Osteocyte (in vitro differentiated cells): ENCODE results near the gene NPAS2. TPM values are rescaled to one million over a fixed set of nuclear protein-coding genes. Genes with fewer than 3 reads are reported as not detected.

Source experiments
- DNase-seq: peaks from one replicate; pipeline ENCODE4 v3.0.0; 2021; ENCODE audit warnings: mixed read lengths; ENCODE audit not compliant: unreplicated experiment; ENCODE audit errors: extremely low spot score
- H3K27ac Mint-ChIP-seq: one replicate; pipeline ENCODE4 v1.8.0; 2021; ENCODE audit warnings: mild to moderate bottlenecking, mixed read lengths; ENCODE audit not compliant: unreplicated experiment
- H3K27me3 Mint-ChIP-seq: one replicate; pipeline ENCODE4 v1.8.0; 2021; ENCODE audit warnings: mixed read lengths; ENCODE audit not compliant: unreplicated experiment
- H3K36me3 Mint-ChIP-seq: one replicate; pipeline ENCODE4 v1.8.0; 2021; ENCODE audit warnings: mixed read lengths; ENCODE audit not compliant: unreplicated experiment
- H3K4me1 Mint-ChIP-seq: one replicate; pipeline ENCODE4 v1.8.0; 2021; ENCODE audit warnings: mixed read lengths; ENCODE audit not compliant: unreplicated experiment
- H3K4me3 Mint-ChIP-seq: one replicate; pipeline ENCODE4 v1.8.0; 2021; ENCODE audit warnings: mild to moderate bottlenecking, moderate library complexity, mixed read lengths; ENCODE audit not compliant: unreplicated experiment
- H3K9me3 Mint-ChIP-seq: one replicate; pipeline ENCODE4 v1.8.0; 2021; ENCODE audit warnings: mixed read lengths; ENCODE audit not compliant: unreplicated experiment
- total RNA-seq: library from RNA; stranded (reverse); gene quantifications from 2 replicates; pipeline ENCODE4 v1.2.1, GENCODE V29; 2021
- TF ChIP-seq, protein P1 (sequence below): fragments of 200-600 bp; sonication (generic); IDR thresholded peaks from 2 replicates; pipeline ENCODE4 v1.5.0; 2021; ENCODE audit warnings: antibody characterized with exemption, mild to moderate bottlenecking, moderate library complexity

NPAS2 gene
- total RNA-seq, 1 donor from 2014 or later, result 16.6 TPM

DNA sequence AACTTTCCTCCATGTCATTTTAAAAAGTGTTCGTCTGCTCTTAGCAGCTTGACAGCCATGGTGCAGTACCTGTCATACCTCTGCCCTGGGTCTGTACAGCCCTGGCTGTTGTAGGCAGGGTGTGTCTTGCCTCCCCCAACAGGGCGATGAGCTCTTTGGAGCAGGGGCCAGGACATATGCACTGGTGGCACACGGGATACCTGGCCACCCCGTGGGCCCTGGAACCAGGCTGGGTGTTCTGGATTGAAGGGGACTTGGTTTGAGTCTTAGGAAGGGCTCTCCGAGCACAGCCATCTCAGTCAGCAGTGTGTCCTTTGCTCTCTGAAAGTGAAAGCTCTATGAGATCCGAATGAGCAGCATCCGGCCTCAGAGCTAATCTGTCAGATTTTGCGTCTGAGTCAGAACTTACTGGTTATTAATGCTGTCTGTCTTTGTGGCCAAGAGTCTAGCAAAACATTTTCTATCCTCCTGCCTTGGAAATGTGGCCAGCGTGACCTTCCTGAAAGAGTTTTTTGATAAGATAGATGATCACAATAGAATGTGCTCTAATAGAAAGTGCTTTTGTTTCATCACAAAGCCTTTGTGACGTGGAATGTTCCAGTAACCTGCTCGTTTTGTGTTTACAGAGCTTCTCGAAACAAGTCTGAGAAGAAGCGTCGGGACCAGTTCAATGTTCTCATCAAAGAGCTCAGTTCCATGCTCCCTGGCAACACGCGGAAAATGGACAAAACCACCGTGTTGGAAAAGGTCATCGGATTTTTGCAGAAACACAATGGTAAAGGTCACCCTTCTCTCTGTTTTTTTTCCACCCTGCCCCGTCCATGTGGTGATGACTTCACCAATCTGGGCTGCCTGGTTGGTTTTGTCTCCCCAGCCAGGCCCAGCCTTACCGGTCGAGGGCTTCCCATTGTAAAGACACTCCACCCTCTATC is 104.8 kb downstream of the NPAS2 start:
- H3K36me3 Mint-ChIP-seq, result peaks cover 29% of the 10 kb centered on the region
- H3K4me1 Mint-ChIP-seq, result peaks cover 7% of the 10 kb centered on the region
- H3K27me3 Mint-ChIP-seq, result no peaks in the 10 kb centered on the region
- TF ChIP-seq, protein P1, sequence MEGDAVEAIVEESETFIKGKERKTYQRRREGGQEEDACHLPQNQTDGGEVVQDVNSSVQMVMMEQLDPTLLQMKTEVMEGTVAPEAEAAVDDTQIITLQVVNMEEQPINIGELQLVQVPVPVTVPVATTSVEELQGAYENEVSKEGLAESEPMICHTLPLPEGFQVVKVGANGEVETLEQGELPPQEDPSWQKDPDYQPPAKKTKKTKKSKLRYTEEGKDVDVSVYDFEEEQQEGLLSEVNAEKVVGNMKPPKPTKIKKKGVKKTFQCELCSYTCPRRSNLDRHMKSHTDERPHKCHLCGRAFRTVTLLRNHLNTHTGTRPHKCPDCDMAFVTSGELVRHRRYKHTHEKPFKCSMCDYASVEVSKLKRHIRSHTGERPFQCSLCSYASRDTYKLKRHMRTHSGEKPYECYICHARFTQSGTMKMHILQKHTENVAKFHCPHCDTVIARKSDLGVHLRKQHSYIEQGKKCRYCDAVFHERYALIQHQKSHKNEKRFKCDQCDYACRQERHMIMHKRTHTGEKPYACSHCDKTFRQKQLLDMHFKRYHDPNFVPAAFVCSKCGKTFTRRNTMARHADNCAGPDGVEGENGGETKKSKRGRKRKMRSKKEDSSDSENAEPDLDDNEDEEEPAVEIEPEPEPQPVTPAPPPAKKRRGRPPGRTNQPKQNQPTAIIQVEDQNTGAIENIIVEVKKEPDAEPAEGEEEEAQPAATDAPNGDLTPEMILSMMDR, result no peak
- no peak for DNase-seq
- no peak overlapping the region for H3K4me3 Mint-ChIP-seq
- H3K9me3 Mint-ChIP-seq, result no peaks in the 10 kb centered on the region
- H3K27ac Mint-ChIP-seq, result peak overlapping the region; percentile 16

DNA sequence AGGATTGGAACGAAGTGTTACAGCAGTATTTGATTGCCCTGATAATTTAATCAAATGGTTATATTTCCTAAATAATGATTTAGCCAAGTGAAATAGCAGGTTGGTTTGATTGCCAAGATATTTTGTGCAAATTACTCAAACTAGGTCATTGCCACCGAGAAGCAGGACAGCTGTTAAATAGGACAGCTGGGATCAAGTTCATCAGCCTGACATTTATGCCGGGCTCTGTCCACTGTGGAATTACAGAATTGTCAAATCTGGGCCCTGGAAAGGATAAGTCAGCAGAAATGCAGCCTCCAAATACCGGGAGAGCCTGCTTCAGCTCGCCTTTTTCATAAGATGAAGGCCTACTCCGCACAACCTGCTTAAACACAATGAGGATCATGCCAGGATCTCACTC is 108.3 kb downstream of the NPAS2 start:
- TF ChIP-seq, protein P1, result no peak
- no peak overlapping the region for H3K4me3 Mint-ChIP-seq

DNA sequence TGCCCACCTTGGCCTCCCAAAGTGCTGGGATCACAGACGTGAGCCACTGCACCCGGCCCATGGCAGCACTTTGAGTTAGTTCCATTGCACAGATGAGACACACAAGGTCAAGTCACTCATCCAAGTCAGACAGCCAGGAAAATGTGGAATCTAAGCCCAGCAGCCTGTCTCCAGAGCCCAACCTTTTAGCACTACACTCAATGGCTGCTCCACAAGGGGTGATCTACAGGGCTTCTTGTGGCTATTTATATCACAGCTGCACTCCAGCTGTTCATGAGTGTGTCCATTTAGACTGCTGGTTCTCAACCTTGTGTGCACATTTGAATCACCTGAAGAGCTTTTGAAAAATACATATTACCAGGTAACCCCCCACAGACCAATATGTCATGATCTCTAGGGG is 109.2 kb downstream of the NPAS2 start:
- no peak for DNase-seq
- H3K4me1 Mint-ChIP-seq, result peaks cover 6% of the 10 kb centered on the region
- H3K4me3 Mint-ChIP-seq, result no peak overlapping the region
- peaks cover 31% of the 10 kb centered on the region for H3K36me3 Mint-ChIP-seq
- no peak overlapping the region for H3K27ac Mint-ChIP-seq
- TF ChIP-seq, protein P1, result no peak
- no peaks in the 10 kb centered on the region for H3K9me3 Mint-ChIP-seq
- H3K27me3 Mint-ChIP-seq, result no peaks in the 10 kb centered on the region

More for the DNA sequence above, 108.3 kb downstream of the NPAS2 start:
- H3K36me3 Mint-ChIP-seq, result peaks cover 31% of the 10 kb centered on the region
- no peaks in the 10 kb centered on the region for H3K27me3 Mint-ChIP-seq
- peaks cover 7% of the 10 kb centered on the region for H3K4me1 Mint-ChIP-seq
- H3K9me3 Mint-ChIP-seq, result no peaks in the 10 kb centered on the region
- no peak for DNase-seq
- H3K27ac Mint-ChIP-seq, result no peak overlapping the region

DNA sequence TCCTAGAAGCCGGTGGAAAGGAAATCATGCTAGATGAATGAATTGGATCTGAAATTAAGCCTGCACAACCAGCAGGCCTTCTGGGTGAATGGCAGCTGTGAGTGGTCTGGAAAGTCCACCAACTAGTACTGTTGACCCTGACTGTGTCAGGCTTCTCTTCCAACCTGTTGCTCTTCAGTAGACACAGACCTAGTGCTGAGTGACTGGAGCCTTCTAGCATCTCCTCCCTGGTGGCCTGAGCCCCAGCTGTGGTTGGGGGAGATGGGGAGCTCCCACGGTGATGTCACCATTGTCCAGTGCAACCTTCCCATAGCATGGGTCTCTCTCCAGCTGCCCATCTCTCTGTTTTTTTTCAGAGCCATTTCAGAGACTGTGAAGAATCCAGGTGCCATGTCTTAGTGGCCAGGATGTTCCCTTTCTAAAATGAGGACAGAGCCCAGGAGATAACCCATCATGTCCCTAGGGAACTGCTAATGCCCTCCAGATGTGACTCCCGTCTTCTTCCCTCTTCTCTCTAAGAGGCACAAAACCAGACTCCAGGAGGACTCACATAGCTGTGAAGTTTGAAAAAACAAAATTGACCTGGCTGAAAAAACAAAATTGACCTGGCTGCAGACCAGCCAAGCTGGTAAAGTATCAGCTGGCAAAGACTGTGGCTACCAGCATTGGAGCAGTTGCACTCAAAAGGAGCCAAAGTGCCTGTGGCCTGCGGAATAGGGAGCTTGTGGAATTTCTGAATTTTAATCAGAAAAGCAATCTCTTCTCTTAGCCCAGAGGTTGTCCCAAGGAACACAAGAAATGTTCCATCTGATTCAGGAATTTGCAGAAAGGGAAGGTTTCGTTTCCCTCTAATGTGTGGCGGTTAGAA is 114.8 kb downstream of the NPAS2 start:
- H3K27me3 Mint-ChIP-seq, result no peaks in the 10 kb centered on the region
- TF ChIP-seq, protein P1, result no peak
- no peak overlapping the region for H3K27ac Mint-ChIP-seq
- H3K9me3 Mint-ChIP-seq, result no peaks in the 10 kb centered on the region
- DNase-seq, result no peak
- H3K36me3 Mint-ChIP-seq, result peaks cover 25% of the 10 kb centered on the region
- peaks cover 14% of the 10 kb centered on the region for H3K4me1 Mint-ChIP-seq
- no peak overlapping the region for H3K4me3 Mint-ChIP-seq

DNA sequence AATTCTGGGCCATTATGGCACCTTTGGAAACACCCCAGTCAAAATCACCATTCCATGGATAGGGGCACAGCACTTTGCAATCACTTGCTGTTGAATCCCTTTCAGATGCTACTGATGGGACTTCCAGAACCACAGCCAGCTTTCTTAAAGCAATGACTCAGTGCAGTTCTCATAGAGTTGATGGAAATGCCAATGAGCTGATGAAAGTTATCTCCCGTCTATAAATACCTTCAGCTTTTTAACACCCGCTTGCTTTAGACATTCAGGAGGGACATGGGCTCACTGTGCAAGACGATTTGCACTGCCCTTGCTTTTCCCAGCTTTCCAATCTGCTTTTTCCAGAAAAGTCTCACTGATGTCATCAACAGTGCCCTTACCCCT is 115.4 kb downstream of the NPAS2 start:
- TF ChIP-seq, protein P1, result no peak
- no peak overlapping the region for H3K27ac Mint-ChIP-seq
- H3K36me3 Mint-ChIP-seq, result peaks cover 25% of the 10 kb centered on the region
- H3K27me3 Mint-ChIP-seq, result no peaks in the 10 kb centered on the region
- DNase-seq, result no peak
- no peaks in the 10 kb centered on the region for H3K9me3 Mint-ChIP-seq
- peaks cover 14% of the 10 kb centered on the region for H3K4me1 Mint-ChIP-seq
- H3K4me3 Mint-ChIP-seq, result no peak overlapping the region
